MCF 10A (cell line): ENCODE measurements around the gene MAN1C1. TPM values are rescaled to one million over a fixed set of nuclear protein-coding genes. Genes with fewer than 3 reads are reported as not detected.

Experiments used
- BruUV-seq: library from RNA; stranded (reverse); fragments of 400-500 nt; replicated peaks from 2 replicates; lab custom pipeline; 2021; lab: Mats Ljungman, UMichigan
- CTCF ChIA-PET: fragments of 300-600 bp; sonication (Branson Sonifier 250); formaldehyde crosslinking; extraction: SDS; loops from one replicate; lab custom pipeline; 2021; ENCODE audit warnings: antibody characterized with exemption, inconsistent platforms; lab: Yijun Ruan, JAX
- POLR2A ChIA-PET: fragments of 300-600, 350-650 bp; sonication (Branson Sonifier 250); formaldehyde crosslinking; extraction: SDS; loops from one replicate; lab custom pipeline; 2020; ENCODE audit warnings: antibody characterized with exemption, inconsistent platforms; lab: Yijun Ruan, JAX
- DNase-seq: peaks from one replicate; pipeline ENCODE4 v3.0.0-alpha.2; 2018; ENCODE audit not compliant: unreplicated experiment
- H3K27ac Mint-ChIP-seq: one replicate; pipeline ENCODE4 v1.8.0; 2022; ENCODE audit warnings: mild to moderate bottlenecking, low read depth, mixed read lengths; ENCODE audit not compliant: unreplicated experiment
- H3K27me3 Mint-ChIP-seq: one replicate; pipeline ENCODE4 v1.8.0; 2022; ENCODE audit warnings: mixed read lengths; ENCODE audit not compliant: insufficient read depth, unreplicated experiment
- H3K36me3 Mint-ChIP-seq: one replicate; pipeline ENCODE4 v1.8.0; 2022; ENCODE audit warnings: mild to moderate bottlenecking, moderate library complexity, mixed read lengths; ENCODE audit not compliant: insufficient read depth, unreplicated experiment
- H3K4me1 Mint-ChIP-seq: one replicate; pipeline ENCODE4 v1.8.0; 2022; ENCODE audit warnings: mixed read lengths; ENCODE audit not compliant: insufficient read depth, unreplicated experiment
- H3K4me3 Mint-ChIP-seq: one replicate; pipeline ENCODE4 v1.8.0; 2022; ENCODE audit warnings: mild to moderate bottlenecking, moderate library complexity, mixed read lengths; ENCODE audit not compliant: unreplicated experiment
- H3K9me3 Mint-ChIP-seq: one replicate; pipeline ENCODE4 v1.8.0; 2022; ENCODE audit warnings: mixed read lengths; ENCODE audit not compliant: unreplicated experiment
- CTCF ChIP-seq: fragments of 200-600 bp; IDR thresholded peaks from one replicate; pipeline ENCODE4 v1.8.0; 2022; ENCODE audit warnings: antibody characterized with exemption, mild to moderate bottlenecking; ENCODE audit not compliant: unreplicated experiment
- intact Hi-C: fragments of 100-400 bp; cut with micrococcal nuclease; formaldehyde crosslinking; loops from 2 replicates; pipeline ENCODE4 v1.14.1; 2022
- total RNA-seq: library from RNA; stranded (reverse); gene quantifications from 2 replicates; pipeline ENCODE4 v1.2.3, GENCODE V29; 2022

The MAN1C1 gene
- total RNA-seq, 1 experiment from 2014 or later = not detected

- ChIA-PET POLR2A (no interaction called here), CTCF (interaction anchor here (1.0 kb wide), 1 partner anchor 12 kb away, joined by 3 read pairs; no protein-coding TSS in a partner anchor)
- H3K4me1 Mint-ChIP-seq = no peaks in the 10 kb centered on the region
- H3K27me3 Mint-ChIP-seq = no peaks in the 10 kb centered on the region
- H3K4me3 Mint-ChIP-seq = no peak overlapping the region
- no peak overlapping the region for H3K27ac Mint-ChIP-seq
- BruUV-seq = no TSS peak
- H3K9me3 Mint-ChIP-seq = no peaks in the 10 kb centered on the region
- no peak for TF ChIP-seq CTCF
- H3K36me3 Mint-ChIP-seq = no peaks in the 10 kb centered on the region
- intact Hi-C loops = no loop called here
- no peak for DNase-seq
Measured at GRCh38 chr1:25657121-25657882, 40.7 kb downstream of the MAN1C1 start.

GRCh38 chr1:25657883-25658760 is 41.5 kb downstream of the MAN1C1 start:
- H3K27ac Mint-ChIP-seq = no peak overlapping the region
- BruUV-seq = no TSS peak
- no peak for DNase-seq
- ChIA-PET CTCF (interaction anchor here (1.0 kb wide), 1 partner anchor 13 kb away, joined by 3 read pairs; no protein-coding TSS in a partner anchor), POLR2A (interaction anchor here (0.6 kb wide), 1 partner anchor 79 kb away, joined by 3 read pairs; no protein-coding TSS in a partner anchor)
- no peaks in the 10 kb centered on the region for H3K36me3 Mint-ChIP-seq
- no peaks in the 10 kb centered on the region for H3K4me1 Mint-ChIP-seq
- H3K9me3 Mint-ChIP-seq = no peaks in the 10 kb centered on the region
- H3K4me3 Mint-ChIP-seq = no peak overlapping the region
- intact Hi-C loops = no loop called here
- no peak for TF ChIP-seq CTCF
- no peaks in the 10 kb centered on the region for H3K27me3 Mint-ChIP-seq

- H3K4me1 Mint-ChIP-seq = no peaks in the 10 kb centered on the region
- no peaks in the 10 kb centered on the region for H3K36me3 Mint-ChIP-seq
- ChIA-PET CTCF (interaction anchor here (0.5 to 1.0 kb wide), 2 partner anchors 76 to 85 kb away, joined by 3 to 4 read pairs; no protein-coding TSS in a partner anchor), POLR2A (interaction anchor here (0.6 to 1.2 kb wide), 2 partner anchors 36 to 78 kb away, joined by 3 read pairs; no protein-coding TSS in a partner anchor)
- intact Hi-C loops = no loop called here
- H3K27me3 Mint-ChIP-seq = no peaks in the 10 kb centered on the region
- no TSS peak for BruUV-seq
- TF ChIP-seq CTCF = no peak
- no peak overlapping the region for H3K4me3 Mint-ChIP-seq
- H3K27ac Mint-ChIP-seq = no peak overlapping the region
- no peaks in the 10 kb centered on the region for H3K9me3 Mint-ChIP-seq
- no peak for DNase-seq
Measured at GRCh38 chr1:25658791-25659431, 42.3 kb downstream of the MAN1C1 start.
